ENCODE data around the gene CD59. TPM values are rescaled to one million over a fixed set of nuclear protein-coding genes. Genes with fewer than 3 reads are reported as not detected.
"Not testable (repeated sequence)": the region's sequence is repeated elsewhere in the genome, so short reads cannot be mapped to it uniquely, and the experiment has no call there.

The CD59 gene
- polyA plus RNA-seq, 1 donor from 2014 or later = 39.7 TPM

- Mint-ChIP-seq H3K27ac (peak overlapping the region in 1 of 3 donors; percentile 74), H3K4me3 (no peak overlapping the region), H3K4me1 (peaks cover 0 to 2% (median 0%) of the 10 kb centered on the region in 3 donors), H3K27me3 (no peaks in the 10 kb centered on the region), H3K36me3 (no peaks in the 10 kb centered on the region), H3K9me3 (no peaks in the 10 kb centered on the region)
These were observed 71.4 kb downstream of the CD59 start for GRCh38 chr11:33664827-33665226.

GRCh38 chr11:33664166-33664565 lies 72.1 kb downstream of the CD59 start:
- Mint-ChIP-seq H3K27me3 (no peaks in the 10 kb centered on the region), H3K27ac (no peak overlapping the region), H3K4me3 (peak overlapping the region in 1 of 4 donors; percentile 30), H3K36me3 (no peaks in the 10 kb centered on the region), H3K9me3 (no peaks in the 10 kb centered on the region), H3K4me1 (peaks cover 0 to 2% (median 0%) of the 10 kb centered on the region in 3 donors)

DNA sequence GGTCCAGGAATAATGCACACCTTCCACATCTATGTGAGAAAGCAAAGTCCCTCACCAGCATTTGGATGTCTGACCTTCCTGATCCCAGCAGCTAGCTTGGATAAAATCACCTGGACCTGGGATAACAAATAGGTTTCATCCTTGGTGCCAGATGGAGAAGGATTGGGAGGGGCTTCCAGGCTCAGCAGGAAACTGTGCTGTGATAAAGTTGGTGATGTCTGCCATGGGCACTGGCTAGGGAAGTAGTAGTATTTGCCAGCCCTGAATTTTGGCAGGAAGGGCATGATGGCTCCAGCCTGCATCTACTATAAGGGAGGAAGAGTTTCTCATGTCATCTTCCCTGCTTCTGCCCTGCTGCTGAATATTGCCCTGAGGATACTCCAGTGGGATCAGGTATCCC lies 73.1 kb downstream of the CD59 start:
- Mint-ChIP-seq H3K9me3 (no peaks in the 10 kb centered on the region), H3K27me3 (no peaks in the 10 kb centered on the region), H3K27ac (no peak overlapping the region), H3K4me3 (no peak overlapping the region), H3K4me1 (peaks cover 0 to 2% (median 0%) of the 10 kb centered on the region in 3 donors), H3K36me3 (no peaks in the 10 kb centered on the region)

- H3K36me3 Mint-ChIP-seq, H3K4me3 Mint-ChIP-seq, H3K27me3 Mint-ChIP-seq, H3K9me3 Mint-ChIP-seq, H3K4me1 Mint-ChIP-seq: not testable (repeated sequence)
- H3K27ac Mint-ChIP-seq = peak overlapping the region in 1 of 3 donors; percentile 53
These were observed 74.7 kb downstream of the CD59 start for GRCh38 chr11:33661526-33661925.

- Mint-ChIP-seq H3K27me3 (peaks cover 1% of the 10 kb centered on the region), H3K4me3 (no peak overlapping the region), H3K9me3 (no peaks in the 10 kb centered on the region), H3K36me3 (no peaks in the 10 kb centered on the region), H3K27ac (peak overlapping the region in 1 of 3 donors; percentile 4), H3K4me1 (peaks cover 0 to 2% (median 0%) of the 10 kb centered on the region in 3 donors)
These were observed 75.3 kb downstream of the CD59 start for GRCh38 chr11:33660962-33661361.

- H3K27ac Mint-ChIP-seq = no peak overlapping the region
- no peak overlapping the region for H3K4me3 Mint-ChIP-seq
These were observed 76.7 kb downstream of the CD59 start for GRCh38 chr11:33659370-33660139.

DNA sequence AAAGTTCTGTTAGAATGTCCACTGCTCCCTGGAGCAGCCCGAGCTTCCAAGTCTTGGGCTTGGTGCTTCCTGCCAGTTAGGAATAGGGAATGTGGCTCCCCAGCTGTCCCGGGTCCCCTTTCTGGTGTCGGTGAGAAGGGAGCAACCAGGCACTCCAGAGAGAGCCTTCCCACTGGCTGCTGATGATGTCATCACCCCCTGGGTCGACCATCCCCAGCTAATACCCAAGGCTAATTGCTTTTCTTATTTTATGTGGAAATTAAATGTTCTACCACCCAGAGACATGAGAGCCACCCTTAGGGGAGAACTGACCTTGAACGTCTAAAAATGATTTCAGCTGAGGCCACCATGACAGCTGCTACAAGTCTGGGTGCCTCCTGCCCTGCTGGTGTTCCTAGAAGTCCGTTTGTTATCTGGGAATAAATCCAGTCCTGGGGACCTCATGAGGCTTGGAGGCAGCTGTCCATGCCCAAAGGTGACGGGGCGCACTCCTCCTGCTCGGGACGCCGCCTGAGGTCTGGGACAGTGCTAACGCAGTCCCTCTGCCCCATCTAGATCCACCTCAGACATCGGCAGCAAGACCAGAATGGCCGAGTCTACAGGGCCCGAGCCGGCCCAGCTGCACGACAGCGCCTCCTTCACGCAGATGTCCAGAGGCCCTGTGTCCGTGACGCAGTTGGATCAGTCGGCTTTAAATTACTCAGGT lies 77.9 kb downstream of the CD59 start:
- no peak overlapping the region for H3K27ac Mint-ChIP-seq
- no peak overlapping the region for H3K4me3 Mint-ChIP-seq
- H3K4me1 Mint-ChIP-seq = no peaks in the 10 kb centered on the region
- H3K36me3 Mint-ChIP-seq = no peaks in the 10 kb centered on the region
- H3K27me3 Mint-ChIP-seq = peaks cover 5% of the 10 kb centered on the region
- no peaks in the 10 kb centered on the region for H3K9me3 Mint-ChIP-seq

More at GRCh38 chr11:33659370-33660139, 76.7 kb downstream of the CD59 start:
- Mint-ChIP-seq H3K27me3 (peaks cover 5% of the 10 kb centered on the region), H3K4me1 (peaks cover 0 to 2% (median 0%) of the 10 kb centered on the region in 3 donors), H3K36me3 (no peaks in the 10 kb centered on the region), H3K9me3 (no peaks in the 10 kb centered on the region)

GRCh38 chr11:33657757-33658156 lies 78.5 kb downstream of the CD59 start:
- Mint-ChIP-seq H3K9me3 (no peaks in the 10 kb centered on the region), H3K27me3 (peaks cover 5% of the 10 kb centered on the region), H3K4me3 (no peak overlapping the region)

DNA sequence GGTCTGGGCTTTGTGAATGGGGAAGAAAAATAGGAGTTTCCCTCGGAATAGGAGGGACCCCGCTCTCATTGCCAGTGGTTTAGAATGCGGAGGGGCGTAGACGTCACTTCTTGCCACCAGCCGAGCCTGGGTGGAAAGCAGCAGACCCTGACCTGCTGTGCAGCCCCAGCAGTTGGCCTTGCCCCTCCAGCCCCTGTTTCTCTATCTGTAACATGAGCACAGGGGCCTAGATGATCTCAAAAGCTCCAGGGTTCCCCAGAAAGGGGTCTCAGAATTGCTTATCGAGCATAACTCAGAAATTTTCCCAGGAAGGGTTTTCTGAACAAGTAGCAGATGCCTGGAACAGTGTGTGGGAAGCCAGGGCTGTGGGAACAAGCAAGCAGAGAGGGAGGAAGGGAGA lies 79.5 kb downstream of the CD59 start:
- Mint-ChIP-seq H3K27me3 (peaks cover 5% of the 10 kb centered on the region), H3K27ac (no peak overlapping the region), H3K9me3 (no peaks in the 10 kb centered on the region), H3K4me3 (no peak overlapping the region), H3K4me1 (no peaks in the 10 kb centered on the region), H3K36me3 (no peaks in the 10 kb centered on the region)

More at GRCh38 chr11:33657757-33658156, 78.5 kb downstream of the CD59 start:
- H3K27ac Mint-ChIP-seq = no peak overlapping the region
- H3K4me1 Mint-ChIP-seq = no peaks in the 10 kb centered on the region
- no peaks in the 10 kb centered on the region for H3K36me3 Mint-ChIP-seq

GRCh38 chr11:33655842-33656600 lies 80.2 kb downstream of the CD59 start:
- Mint-ChIP-seq H3K4me1 (no peaks in the 10 kb centered on the region), H3K9me3 (no peaks in the 10 kb centered on the region), H3K36me3 (no peaks in the 10 kb centered on the region), H3K27ac (no peak overlapping the region), H3K27me3 (peaks cover 5% of the 10 kb centered on the region), H3K4me3 (no peak overlapping the region)

DNA sequence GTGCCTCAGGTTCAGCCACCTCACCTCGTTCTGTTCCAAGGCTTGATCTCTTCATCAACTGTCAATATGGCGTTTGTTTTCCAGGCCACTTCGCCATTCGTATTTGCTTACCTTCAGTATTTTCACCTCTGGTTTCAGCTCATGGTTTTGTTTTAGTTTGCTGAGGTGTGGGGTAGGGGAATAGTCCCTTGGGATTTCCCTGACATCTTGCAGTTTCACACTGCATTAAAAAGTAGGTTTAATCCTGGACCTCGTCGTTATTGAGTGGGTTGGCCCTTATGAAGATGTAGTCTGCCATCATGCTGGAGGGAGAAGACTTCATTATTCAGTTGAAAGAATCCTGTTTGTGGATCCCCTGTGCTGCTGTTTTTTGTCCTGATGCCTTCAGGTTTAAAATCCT lies 81.6 kb downstream of the CD59 start:
- no peaks in the 10 kb centered on the region for H3K9me3 Mint-ChIP-seq
- H3K36me3 Mint-ChIP-seq = no peaks in the 10 kb centered on the region
- no peak overlapping the region for H3K4me3 Mint-ChIP-seq
- peaks cover 5% of the 10 kb centered on the region for H3K27me3 Mint-ChIP-seq
- no peak overlapping the region for H3K27ac Mint-ChIP-seq
- no peaks in the 10 kb centered on the region for H3K4me1 Mint-ChIP-seq

Other genes starting within 250 kb of the CD59 start
- not detected for gene C11orf91, start 35.6 kb downstream of the CD59 start, polyA plus RNA-seq
- 26.6 TPM for gene FBXO3, start 38.1 kb upstream of the CD59 start, polyA plus RNA-seq
- gene LMO2, start 155.7 kb upstream of the CD59 start, polyA plus RNA-seq = 11.4 TPM

All from IgD-negative memory B cell (primary cell).